Panc1 (cell line): ENCODE data around the gene BHLHE40. TPM values are rescaled to one million over a fixed set of nuclear protein-coding genes. Genes with fewer than 3 reads are reported as not detected.

Experiments
- ATAC-seq: fragments of 200-7000 bp; cut with Tn5 transposase; 2 replicates; pipeline ENCODE4 v1.9.1; 2020; ENCODE audit warnings: mild to moderate bottlenecking, moderate library complexity
- BruUV-seq: library from RNA; stranded (reverse); fragments of 400-500 nt; replicated peaks from 2 replicates; lab custom pipeline; 2021; lab: Mats Ljungman, UMichigan
- CTCF ChIA-PET: fragments of 300-600 bp; sonication (Branson Sonifier 250); formaldehyde crosslinking; loops from one replicate; lab custom pipeline; 2022; ENCODE audit warnings: antibody characterized with exemption; lab: Charles Lee
- POLR2A ChIA-PET: fragments of 300-600 bp; sonication (Branson Sonifier 250); formaldehyde crosslinking; loops from one replicate; lab custom pipeline; 2022; ENCODE audit warnings: antibody characterized with exemption; lab: Charles Lee
- DNase-seq: peaks from one replicate; pipeline ENCODE4 v3.0.0-alpha.2; 2010; ENCODE audit warnings: low read depth, low spot score
- H3K27ac ChIP-seq: 2 replicates; pipeline ENCODE4 v1.5.1; 2011; ENCODE audit warnings: mild to moderate bottlenecking, low read length, inconsistent platforms
- H3K27me3 ChIP-seq: fragments of 200-500 bp; sonication (Bioruptor generic); 2 replicates; pipeline ENCODE4 v1.6.0; 2014; ENCODE audit warnings: low read length, inconsistent platforms; ENCODE audit not compliant: control insufficient read depth, insufficient read depth
- H3K36me3 ChIP-seq: fragments of 200-500 bp; sonication (Bioruptor generic); 2 replicates; pipeline ENCODE4 v1.5.1; 2014; ENCODE audit warnings: inconsistent platforms, mild to moderate bottlenecking, low read length, moderate library complexity; ENCODE audit not compliant: control insufficient read depth, insufficient read depth
- H3K4me1 ChIP-seq: 2 replicates; pipeline ENCODE4 v1.5.1; 2011; ENCODE audit warnings: inconsistent platforms, mild to moderate bottlenecking, low read length, moderate library complexity; ENCODE audit not compliant: control insufficient read depth, insufficient read depth
- H3K4me3 ChIP-seq, 2 experiments: 2 replicates each; pipeline ENCODE4 v1.5.1; 2011 to 2012; ENCODE audit warnings: low read depth in 2 of 2, low read length in 2 of 2, mild to moderate bottlenecking in 2 of 2, inconsistent platforms in 1 of 2, moderate library complexity in 1 of 2
- H3K9me3 ChIP-seq: fragments of 200-500 bp; sonication (Bioruptor generic); 2 replicates; pipeline ENCODE4 v1.5.1; 2014; ENCODE audit warnings: low read depth, mild to moderate bottlenecking, inconsistent platforms, low read length, moderate library complexity; ENCODE audit not compliant: control insufficient read depth, insufficient read depth
- CTCF ChIP-seq: fragments of 450-650 bp; IDR thresholded peaks from 2 replicates; pipeline ENCODE4 v1.5.1; 2017; ENCODE audit warnings: mild to moderate bottlenecking
- POLR2AphosphoS5 ChIP-seq: IDR thresholded peaks from 2 replicates; pipeline ENCODE4 v1.6.1; 2012; ENCODE audit warnings: mild to moderate bottlenecking, low read depth, low read length, moderate library complexity
- SIN3A ChIP-seq: IDR thresholded peaks from 2 replicates; pipeline ENCODE4 v1.6.1; 2012; ENCODE audit warnings: low read depth, mild to moderate bottlenecking, low read length, moderate library complexity, borderline replicate concordance; ENCODE audit not compliant: insufficient read depth
- TCF7L2 ChIP-seq: IDR thresholded peaks from 2 replicates; pipeline ENCODE4 v1.6.1; 2011; ENCODE audit warnings: mild to moderate bottlenecking, low read depth, low read length, inconsistent platforms
- in situ Hi-C: cut with HindIII; loops from 2 replicates; pipeline ENCODE4 v1.10.0; 2016; ENCODE audit warnings: low sequenced_read_pairs, low pct_unique_long_range_greater_than_20kb
- intact Hi-C: fragments of 100-400 bp; cut with micrococcal nuclease; formaldehyde crosslinking; loops from one replicate; pipeline ENCODE4 v1.10.0; 2022; ENCODE audit not compliant: unreplicated experiment
- total RNA-seq: library from RNA; stranded (reverse); gene quantifications from one replicate; pipeline ENCODE4 v1.2.1, GENCODE V29; 2021; ENCODE audit not compliant: unreplicated experiment
- TF ChIP-seq, protein P1 (sequence below), 2 experiments: IDR thresholded peaks; 2 replicates each; pipeline ENCODE4 v1.6.1; 2011 to 2012; ENCODE audit warnings: low read depth in 2 of 2, control low read depth in 1 of 2, low read length in 1 of 2, mild to moderate bottlenecking in 1 of 2, moderate library complexity in 1 of 2; ENCODE audit not compliant: insufficient read depth in 1 of 2

BHLHE40 gene
- total RNA-seq, 1 experiment from 2014 or later, result 78.4 TPM

DNA sequence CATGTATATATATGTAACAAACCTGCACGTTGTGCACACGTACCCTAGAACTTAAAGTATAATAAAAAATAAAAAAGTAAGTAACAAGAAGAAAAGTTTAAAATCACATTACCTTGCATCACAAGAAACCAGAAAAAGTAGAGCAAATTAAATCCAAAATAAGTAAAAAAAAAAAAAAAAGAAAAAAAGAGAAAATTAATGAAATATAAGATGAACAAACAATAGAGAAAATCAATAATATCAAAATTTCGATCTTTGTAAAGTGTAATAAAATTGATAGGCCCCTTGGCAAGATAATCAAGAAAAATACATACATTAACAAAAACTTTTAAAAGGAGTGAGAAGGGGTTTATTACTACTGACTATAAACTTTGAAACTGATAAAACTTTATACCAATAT is 7.4 kb upstream of the BHLHE40 start:
- Histone ChIP-seq H3K4me3 (no peak overlapping the region), H3K27ac (no peak overlapping the region), H3K4me1 (peaks cover 11% of the 10 kb centered on the region), H3K9me3 (no peaks in the 10 kb centered on the region), H3K36me3 (no peaks in the 10 kb centered on the region), H3K27me3 (no peaks in the 10 kb centered on the region)
- POLR2A ChIA-PET, result no interaction called here
- in situ Hi-C loops, result no loop called here
- TF ChIP-seq TCF7L2 (no peak), POLR2AphosphoS5 (no peak), CTCF (no peak), SIN3A (no peak)
- TF ChIP-seq, protein P1, sequence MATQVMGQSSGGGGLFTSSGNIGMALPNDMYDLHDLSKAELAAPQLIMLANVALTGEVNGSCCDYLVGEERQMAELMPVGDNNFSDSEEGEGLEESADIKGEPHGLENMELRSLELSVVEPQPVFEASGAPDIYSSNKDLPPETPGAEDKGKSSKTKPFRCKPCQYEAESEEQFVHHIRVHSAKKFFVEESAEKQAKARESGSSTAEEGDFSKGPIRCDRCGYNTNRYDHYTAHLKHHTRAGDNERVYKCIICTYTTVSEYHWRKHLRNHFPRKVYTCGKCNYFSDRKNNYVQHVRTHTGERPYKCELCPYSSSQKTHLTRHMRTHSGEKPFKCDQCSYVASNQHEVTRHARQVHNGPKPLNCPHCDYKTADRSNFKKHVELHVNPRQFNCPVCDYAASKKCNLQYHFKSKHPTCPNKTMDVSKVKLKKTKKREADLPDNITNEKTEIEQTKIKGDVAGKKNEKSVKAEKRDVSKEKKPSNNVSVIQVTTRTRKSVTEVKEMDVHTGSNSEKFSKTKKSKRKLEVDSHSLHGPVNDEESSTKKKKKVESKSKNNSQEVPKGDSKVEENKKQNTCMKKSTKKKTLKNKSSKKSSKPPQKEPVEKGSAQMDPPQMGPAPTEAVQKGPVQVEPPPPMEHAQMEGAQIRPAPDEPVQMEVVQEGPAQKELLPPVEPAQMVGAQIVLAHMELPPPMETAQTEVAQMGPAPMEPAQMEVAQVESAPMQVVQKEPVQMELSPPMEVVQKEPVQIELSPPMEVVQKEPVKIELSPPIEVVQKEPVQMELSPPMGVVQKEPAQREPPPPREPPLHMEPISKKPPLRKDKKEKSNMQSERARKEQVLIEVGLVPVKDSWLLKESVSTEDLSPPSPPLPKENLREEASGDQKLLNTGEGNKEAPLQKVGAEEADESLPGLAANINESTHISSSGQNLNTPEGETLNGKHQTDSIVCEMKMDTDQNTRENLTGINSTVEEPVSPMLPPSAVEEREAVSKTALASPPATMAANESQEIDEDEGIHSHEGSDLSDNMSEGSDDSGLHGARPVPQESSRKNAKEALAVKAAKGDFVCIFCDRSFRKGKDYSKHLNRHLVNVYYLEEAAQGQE (IDR thresholded peaks at IDR 0.05; ENCODE audit: insufficient read depth in 1 of 2, low read depth in 2 of 2, low read length in 1 of 2), result no peak
- BruUV-seq, result no TSS peak
- CTCF ChIA-PET, result no interaction called here
- intact Hi-C loops, result no loop called here
- DNase-seq (no peak), ATAC-seq (no peak)

- BruUV-seq, result no TSS peak
- in situ Hi-C loops, result no loop called here
- no peak for TF ChIP-seq TCF7L2
- TF ChIP-seq CTCF, result no peak
- TF ChIP-seq, protein P1 (IDR thresholded peaks at IDR 0.05; ENCODE audit: insufficient read depth in 1 of 2, low read depth in 2 of 2, low read length in 1 of 2), result no peak
- TF ChIP-seq SIN3A, result no peak
- no peak for TF ChIP-seq POLR2AphosphoS5
- Histone ChIP-seq H3K4me1 (peaks cover 18% of the 10 kb centered on the region), H3K9me3 (no peaks in the 10 kb centered on the region), H3K4me3 (no peak overlapping the region), H3K27ac (peak overlapping the region; percentile 31; the same call in 1 of the 2 replicates), H3K27me3 (no peaks in the 10 kb centered on the region), H3K36me3 (no peaks in the 10 kb centered on the region)
- ATAC-seq (no peak), DNase-seq (no peak)
- ChIA-PET CTCF (no interaction called here), POLR2A (interaction anchor here (0.5 to 0.6 kb wide), 2 partner anchors 85 to 129 kb away, joined by 3 to 4 read pairs; no protein-coding TSS in a partner anchor)
- intact Hi-C loops, result no loop called here
These were observed 6.3 kb upstream of the BHLHE40 start for GRCh38 chr3:4972652-4973643.
